WERI-Rb-1 (cell line): Measurements from ENCODE around the gene GNAQ.

Experiments used
- DNase-seq: peaks from one replicate; pipeline ENCODE4 v3.0.0-alpha.2; 2020
- H3K27ac ChIP-seq: fragments of 250-450 bp; sonication (Bioruptor Pico); 2 replicates; pipeline ENCODE4 v1.5.1; 2020; ENCODE audit warnings: mild to moderate bottlenecking, moderate library complexity
- H3K27me3 ChIP-seq: fragments of 250-450 bp; sonication (Bioruptor Pico); 2 replicates; pipeline ENCODE4 v1.5.1; 2021; ENCODE audit warnings: mild to moderate bottlenecking, low read depth, moderate library complexity; ENCODE audit not compliant: insufficient read depth, severe bottlenecking
- H3K36me3 ChIP-seq: fragments of 250-450 bp; sonication (Bioruptor Pico); 2 replicates; pipeline ENCODE4 v1.5.1; 2020; ENCODE audit warnings: mild to moderate bottlenecking, moderate library complexity
- H3K4me3 ChIP-seq: 2 replicates; pipeline ENCODE4 v1.5.1; 2011; ENCODE audit warnings: low read depth, mild to moderate bottlenecking, control low read depth, low read length
- H3K9me3 ChIP-seq: fragments of 250-450 bp; sonication (Bioruptor Pico); 2 replicates; pipeline ENCODE4 v1.5.1; 2021; ENCODE audit warnings: mild to moderate bottlenecking, moderate library complexity; ENCODE audit not compliant: severe bottlenecking
- TF ChIP-seq, protein P1 (sequence below): IDR thresholded peaks from 2 replicates; pipeline ENCODE4 v1.5.1; 2011; ENCODE audit warnings: low read depth, mild to moderate bottlenecking, control low read depth, inconsistent platforms, low read length

Gene GNAQ

DNA sequence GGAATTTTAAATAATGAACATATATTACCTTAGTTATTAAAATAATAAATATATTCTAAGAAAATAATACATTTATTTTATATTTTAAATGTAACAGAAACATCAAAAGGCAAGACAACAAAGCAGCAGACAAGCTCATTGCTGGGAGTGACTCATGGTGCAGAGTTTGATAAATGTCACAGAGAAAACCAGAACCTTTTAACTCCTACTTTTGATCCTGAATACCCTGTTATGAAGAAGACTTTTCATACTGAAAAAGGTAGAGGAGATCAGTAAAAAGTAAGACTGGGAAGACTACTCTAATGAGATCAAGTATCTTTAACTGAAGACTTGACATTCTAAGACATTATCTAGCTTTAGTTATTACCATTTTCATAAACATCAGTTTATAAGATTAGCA is 284.4 kb downstream of the GNAQ start:
- H3K27ac ChIP-seq: no peak overlapping the region
- DNase-seq: no peak
- no peak overlapping the region for H3K4me3 ChIP-seq
- H3K27me3 ChIP-seq: no peaks in the 10 kb centered on the region
- H3K36me3 ChIP-seq: no peaks in the 10 kb centered on the region
- no peaks in the 10 kb centered on the region for H3K9me3 ChIP-seq
- TF ChIP-seq, protein P1, sequence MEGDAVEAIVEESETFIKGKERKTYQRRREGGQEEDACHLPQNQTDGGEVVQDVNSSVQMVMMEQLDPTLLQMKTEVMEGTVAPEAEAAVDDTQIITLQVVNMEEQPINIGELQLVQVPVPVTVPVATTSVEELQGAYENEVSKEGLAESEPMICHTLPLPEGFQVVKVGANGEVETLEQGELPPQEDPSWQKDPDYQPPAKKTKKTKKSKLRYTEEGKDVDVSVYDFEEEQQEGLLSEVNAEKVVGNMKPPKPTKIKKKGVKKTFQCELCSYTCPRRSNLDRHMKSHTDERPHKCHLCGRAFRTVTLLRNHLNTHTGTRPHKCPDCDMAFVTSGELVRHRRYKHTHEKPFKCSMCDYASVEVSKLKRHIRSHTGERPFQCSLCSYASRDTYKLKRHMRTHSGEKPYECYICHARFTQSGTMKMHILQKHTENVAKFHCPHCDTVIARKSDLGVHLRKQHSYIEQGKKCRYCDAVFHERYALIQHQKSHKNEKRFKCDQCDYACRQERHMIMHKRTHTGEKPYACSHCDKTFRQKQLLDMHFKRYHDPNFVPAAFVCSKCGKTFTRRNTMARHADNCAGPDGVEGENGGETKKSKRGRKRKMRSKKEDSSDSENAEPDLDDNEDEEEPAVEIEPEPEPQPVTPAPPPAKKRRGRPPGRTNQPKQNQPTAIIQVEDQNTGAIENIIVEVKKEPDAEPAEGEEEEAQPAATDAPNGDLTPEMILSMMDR: no peak

DNA sequence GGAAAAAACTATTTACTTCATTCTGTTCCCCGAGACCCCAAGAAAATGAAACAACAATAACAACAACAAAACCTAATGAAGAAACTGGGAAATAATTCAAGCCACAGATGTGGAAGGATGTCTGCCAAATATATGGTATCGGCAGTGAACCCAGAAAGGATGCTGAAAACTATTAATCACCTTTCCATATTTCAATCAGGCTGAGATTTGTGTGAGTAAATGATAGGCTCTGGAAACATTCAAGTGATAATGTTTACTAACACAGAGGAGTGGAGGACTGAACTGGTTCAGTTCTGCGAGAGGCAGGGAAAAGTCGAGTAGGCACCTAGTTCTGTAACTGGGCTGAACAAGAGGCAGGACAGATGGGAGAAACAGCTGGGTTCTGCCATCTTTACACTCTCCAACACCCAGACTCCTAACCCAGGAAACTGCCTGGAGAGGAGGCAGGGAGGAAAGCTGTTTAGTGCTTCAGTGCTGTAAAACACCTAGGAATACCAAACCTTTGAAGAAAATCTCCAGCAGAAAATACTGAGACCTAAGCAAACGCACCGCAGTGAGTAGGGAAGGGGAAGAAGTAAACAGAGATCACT is 286.7 kb downstream of the GNAQ start:
- H3K27me3 ChIP-seq: no peaks in the 10 kb centered on the region
- TF ChIP-seq, protein P1: no peak
- no peak for DNase-seq
- H3K27ac ChIP-seq: no peak overlapping the region
- H3K9me3 ChIP-seq: no peaks in the 10 kb centered on the region
- H3K36me3 ChIP-seq: no peaks in the 10 kb centered on the region
- no peak overlapping the region for H3K4me3 ChIP-seq

DNA sequence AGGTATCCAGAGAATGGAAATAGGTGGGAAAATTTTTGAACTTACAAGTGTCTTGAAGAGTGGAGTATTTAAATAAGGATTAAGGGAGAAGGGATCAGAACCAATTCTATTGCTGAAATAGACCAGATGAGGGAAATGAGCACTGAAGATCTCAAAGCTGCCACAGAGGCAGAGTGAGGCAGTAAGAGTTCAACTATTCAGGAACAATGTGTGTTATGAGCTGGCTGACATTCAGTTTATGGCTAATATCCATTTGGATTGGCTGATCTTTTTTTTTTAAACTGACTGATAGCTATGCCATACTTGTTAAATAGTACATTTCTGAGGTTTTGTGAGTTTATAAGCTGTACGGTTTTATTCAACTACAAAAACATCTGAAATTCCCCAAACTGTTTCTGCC is 288.2 kb downstream of the GNAQ start:
- no peak overlapping the region for H3K4me3 ChIP-seq
- no peak overlapping the region for H3K27ac ChIP-seq
- DNase-seq: no peak
- H3K27me3 ChIP-seq: no peaks in the 10 kb centered on the region
- no peaks in the 10 kb centered on the region for H3K36me3 ChIP-seq
- H3K9me3 ChIP-seq: no peaks in the 10 kb centered on the region
- TF ChIP-seq, protein P1: no peak

DNA sequence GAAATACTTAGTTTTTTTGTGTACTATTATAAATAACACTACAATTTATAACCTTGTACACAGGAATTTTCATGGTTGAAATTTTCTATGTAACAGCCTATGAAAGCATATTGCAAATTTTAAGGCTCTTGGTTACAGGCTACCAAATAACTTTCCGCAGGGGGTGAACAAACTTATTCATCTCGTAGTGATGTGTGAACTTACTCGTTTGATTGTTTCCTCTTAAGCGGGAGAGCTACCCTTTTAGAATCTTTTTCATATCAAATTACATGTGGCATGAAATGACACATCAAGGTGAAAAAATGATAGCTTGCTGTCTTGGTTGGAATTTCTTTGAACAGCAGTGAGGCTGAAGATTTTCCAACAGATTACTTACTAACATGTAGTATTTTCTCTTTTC is 292.7 kb downstream of the GNAQ start:
- no peaks in the 10 kb centered on the region for H3K36me3 ChIP-seq
- H3K27me3 ChIP-seq: no peaks in the 10 kb centered on the region
- no peaks in the 10 kb centered on the region for H3K9me3 ChIP-seq
- no peak overlapping the region for H3K27ac ChIP-seq
- DNase-seq: no peak
- TF ChIP-seq, protein P1: no peak
- H3K4me3 ChIP-seq: no peak overlapping the region

DNA sequence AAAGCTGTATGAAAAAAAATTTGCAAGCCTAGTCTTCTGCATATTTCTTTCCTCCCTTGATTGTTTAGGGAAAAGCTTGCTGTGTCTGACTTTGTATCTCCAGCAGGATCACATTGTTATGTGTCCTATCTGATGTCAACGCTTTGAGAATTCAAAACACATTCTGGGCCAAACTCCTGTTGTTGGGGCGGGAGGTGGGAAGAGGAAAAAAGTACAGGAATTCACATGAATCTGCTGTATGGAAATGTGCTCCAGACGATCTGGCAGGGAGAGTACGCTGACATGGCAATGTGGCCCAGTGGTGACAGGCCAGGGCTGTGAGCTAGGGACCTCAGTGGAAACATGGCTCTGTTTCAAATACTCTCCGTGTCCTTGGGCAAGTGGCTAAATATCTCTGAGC is 296.1 kb downstream of the GNAQ start:
- TF ChIP-seq, protein P1: no peak
- Histone ChIP-seq H3K36me3 (no peaks in the 10 kb centered on the region), H3K27me3 (no peaks in the 10 kb centered on the region), H3K4me3 (no peak overlapping the region), H3K9me3 (no peaks in the 10 kb centered on the region), H3K27ac (no peak overlapping the region)
- DNase-seq: no peak

DNA sequence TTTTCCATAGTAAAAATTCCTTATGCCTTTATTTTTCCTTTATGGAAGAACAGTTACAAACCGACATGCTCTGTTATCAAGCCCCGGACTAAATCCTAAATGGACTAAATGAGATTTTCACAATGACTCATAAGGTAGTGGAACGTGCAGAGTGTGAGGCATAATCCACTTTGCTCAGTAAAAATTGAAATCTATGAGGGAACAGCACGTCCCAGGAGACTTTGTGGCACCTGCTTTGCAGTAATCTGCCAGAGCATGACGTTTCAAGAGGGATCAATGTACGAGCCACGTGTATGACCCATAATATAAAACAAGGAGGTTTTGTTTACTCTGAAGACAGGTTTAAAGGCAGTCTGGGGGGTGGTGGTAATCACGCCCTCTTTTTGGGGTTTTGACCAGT is 299.7 kb downstream of the GNAQ start:
- no peaks in the 10 kb centered on the region for H3K9me3 ChIP-seq
- H3K27ac ChIP-seq: no peak overlapping the region
- peak; percentile 28 for DNase-seq
- TF ChIP-seq, protein P1: no peak
- H3K36me3 ChIP-seq: no peaks in the 10 kb centered on the region; the same call in 1 of the 2 replicates
- no peak overlapping the region for H3K4me3 ChIP-seq
- H3K27me3 ChIP-seq: no peaks in the 10 kb centered on the region
